Effector memory CD4-positive, alpha-beta T cell (primary cell): ENCODE data around the gene TNS3.
"Not testable (repeated sequence)": the region's sequence is repeated elsewhere in the genome, so short reads cannot be mapped to it uniquely, and the experiment has no call there.

Source experiments
- DNase-seq, 3 donors: peaks; one replicate each; pipeline ENCODE4 v3.0.0-alpha.2; 2020
- H3K27ac ChIP-seq: 2 replicates; pipeline ENCODE4 v1.7.0; 2013; ENCODE audit warnings: mild to moderate bottlenecking, low read length, moderate library complexity; ENCODE audit not compliant: insufficient read depth, poor library complexity, severe bottlenecking
- H3K27me3 ChIP-seq: replicated peaks from 2 replicates; pipeline ENCODE4 v1.7.0; 2013; ENCODE audit warnings: mild to moderate bottlenecking, low read length; ENCODE audit not compliant: insufficient read depth, control insufficient read depth, poor library complexity, severe bottlenecking
- H3K36me3 ChIP-seq: 2 replicates; pipeline ENCODE4 v1.7.0; 2013; ENCODE audit warnings: mild to moderate bottlenecking, low read length, moderate library complexity; ENCODE audit not compliant: control insufficient read depth, insufficient read depth
- H3K4me1 ChIP-seq: 2 replicates; pipeline ENCODE4 v1.7.0; 2013; ENCODE audit warnings: low read length, mild to moderate bottlenecking; ENCODE audit not compliant: control insufficient read depth, insufficient read depth, poor library complexity, severe bottlenecking
- H3K4me3 ChIP-seq: 2 replicates; pipeline ENCODE4 v1.7.0; 2013; ENCODE audit warnings: low read length, low read depth, mild to moderate bottlenecking; ENCODE audit not compliant: insufficient read depth, poor library complexity, severe bottlenecking
- H3K9me3 ChIP-seq: 2 replicates; pipeline ENCODE4 v1.7.0; 2013; ENCODE audit warnings: mild to moderate bottlenecking, low read length, moderate library complexity; ENCODE audit not compliant: control insufficient read depth

Gene TNS3

DNA sequence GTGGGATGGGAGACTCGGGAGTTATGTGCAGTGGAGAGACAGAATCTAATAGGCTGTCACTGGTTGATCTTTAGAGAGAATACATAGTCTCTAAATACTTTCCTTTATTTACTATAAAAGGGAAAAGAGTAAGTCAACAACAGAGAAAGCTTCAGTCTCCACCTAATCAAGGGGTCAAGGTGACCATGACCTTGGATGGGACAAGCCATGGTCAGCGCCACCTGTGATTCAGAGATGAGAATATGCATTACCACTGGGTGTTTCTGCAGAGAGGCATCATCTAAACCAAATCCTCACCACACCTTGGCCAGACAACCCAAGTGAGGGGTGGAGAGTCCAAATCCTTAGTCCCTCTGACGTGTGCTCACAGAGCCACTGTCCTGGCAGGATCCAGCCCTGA is 39.9 kb downstream of the TNS3 start:
- Histone ChIP-seq H3K36me3 (no peaks in the 10 kb centered on the region), H3K4me3 (no peak overlapping the region), H3K9me3 (no peaks in the 10 kb centered on the region), H3K27me3 (no peaks in the 10 kb centered on the region), H3K27ac (no peak overlapping the region), H3K4me1 (no peaks in the 10 kb centered on the region)
- DNase-seq: no peak

DNA sequence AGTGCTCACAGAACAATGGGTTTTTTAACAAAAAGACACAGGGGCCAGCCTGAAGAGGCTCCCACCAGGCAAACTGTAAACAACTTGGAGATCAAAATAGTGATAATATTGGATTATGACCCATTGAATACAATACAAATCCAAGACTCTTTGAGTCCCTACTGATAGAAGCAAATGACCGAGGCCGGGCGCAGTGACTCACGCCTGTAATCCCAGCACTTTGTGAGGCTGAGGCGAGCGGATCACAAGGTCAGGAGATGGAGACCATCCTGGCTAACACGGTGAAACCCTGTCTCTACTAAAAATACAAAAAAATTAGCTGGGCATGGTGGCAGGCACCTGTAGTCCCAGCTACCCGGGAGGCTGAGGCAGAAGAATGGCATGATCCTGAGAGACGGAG is 40.4 kb downstream of the TNS3 start:
- H3K36me3 ChIP-seq, H3K4me1 ChIP-seq, H3K27ac ChIP-seq, H3K27me3 ChIP-seq, H3K9me3 ChIP-seq, H3K4me3 ChIP-seq, DNase-seq: not testable (repeated sequence)

- no peak overlapping the region for H3K4me3 ChIP-seq
Observed at GRCh38 chr7:47540387-47541350, 41.2 kb downstream of the TNS3 start.

GRCh38 chr7:47540053-47540386 is 41.9 kb downstream of the TNS3 start:
- Histone ChIP-seq H3K36me3 (no peaks in the 10 kb centered on the region), H3K9me3 (no peaks in the 10 kb centered on the region), H3K27ac (no peak overlapping the region), H3K27me3 (no peaks in the 10 kb centered on the region), H3K4me1 (no peaks in the 10 kb centered on the region), H3K4me3 (no peak overlapping the region)
- DNase-seq: no peak

More at GRCh38 chr7:47540387-47541350, 41.2 kb downstream of the TNS3 start:
- no peak overlapping the region for H3K27ac ChIP-seq
- DNase-seq: no peak
- no peaks in the 10 kb centered on the region for H3K4me1 ChIP-seq
- no peaks in the 10 kb centered on the region for H3K36me3 ChIP-seq
- no peaks in the 10 kb centered on the region for H3K27me3 ChIP-seq
- H3K9me3 ChIP-seq: no peaks in the 10 kb centered on the region

DNA sequence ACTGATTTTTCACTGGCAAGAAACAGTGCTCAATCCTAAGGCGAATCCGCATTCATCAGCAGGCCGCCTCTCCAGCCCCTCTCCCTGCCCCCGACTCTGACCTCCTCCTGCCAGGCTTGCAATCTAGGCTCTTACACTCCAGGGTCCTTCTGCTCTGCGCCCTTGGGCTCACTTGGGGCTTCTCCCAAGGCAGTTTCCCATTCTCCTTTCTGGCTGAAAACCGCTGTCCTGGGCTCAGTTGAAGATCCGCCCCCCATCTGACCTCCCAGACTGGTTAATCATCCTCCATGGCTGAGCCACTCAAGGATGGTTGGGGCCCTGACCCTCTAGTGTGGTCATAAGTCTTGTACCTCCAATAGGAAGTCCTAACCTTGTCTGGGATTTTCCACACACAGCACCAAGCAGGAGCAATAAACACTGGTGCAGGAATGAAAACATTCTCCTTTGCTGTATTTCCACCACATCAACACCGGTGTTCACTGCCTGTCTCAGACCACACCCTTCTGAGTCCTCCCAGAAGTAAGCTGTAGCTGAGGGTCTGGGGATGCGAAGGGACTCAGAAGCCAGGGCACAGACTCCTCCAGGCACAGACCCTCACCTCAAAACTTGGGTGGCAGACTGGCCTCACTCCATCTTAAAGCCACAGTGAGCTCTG is 42.4 kb downstream of the TNS3 start:
- no peak overlapping the region for H3K4me3 ChIP-seq
- no peak overlapping the region for H3K27ac ChIP-seq
- no peak for DNase-seq
- no peaks in the 10 kb centered on the region for H3K9me3 ChIP-seq
- H3K4me1 ChIP-seq: no peaks in the 10 kb centered on the region
- no peaks in the 10 kb centered on the region for H3K27me3 ChIP-seq
- no peaks in the 10 kb centered on the region for H3K36me3 ChIP-seq

- no peaks in the 10 kb centered on the region for H3K27me3 ChIP-seq
- H3K36me3 ChIP-seq: no peaks in the 10 kb centered on the region
- no peak for DNase-seq
- no peaks in the 10 kb centered on the region for H3K4me1 ChIP-seq
- H3K9me3 ChIP-seq: no peaks in the 10 kb centered on the region
- H3K4me3 ChIP-seq: no peak overlapping the region
- H3K27ac ChIP-seq: no peak overlapping the region
Observed at GRCh38 chr7:47538846-47539311, 43.0 kb downstream of the TNS3 start.

- Histone ChIP-seq H3K9me3 (no peaks in the 10 kb centered on the region), H3K27me3 (no peaks in the 10 kb centered on the region), H3K27ac (no peak overlapping the region), H3K4me3 (no peak overlapping the region), H3K4me1 (no peaks in the 10 kb centered on the region), H3K36me3 (no peaks in the 10 kb centered on the region)
- no peak for DNase-seq
Observed at GRCh38 chr7:47537716-47538675, 43.9 kb downstream of the TNS3 start.

GRCh38 chr7:47536661-47537611 is 45.0 kb downstream of the TNS3 start:
- Histone ChIP-seq H3K4me3 (no peak overlapping the region), H3K4me1 (no peaks in the 10 kb centered on the region), H3K9me3 (no peaks in the 10 kb centered on the region), H3K36me3 (no peaks in the 10 kb centered on the region), H3K27me3 (no peaks in the 10 kb centered on the region), H3K27ac (no peak overlapping the region)
- DNase-seq: no peak
